ENCODE data around the gene HCFC1. TPM values are rescaled to one million over a fixed set of nuclear protein-coding genes. Genes with fewer than 3 reads are reported as not detected.
A peak's percentile ranks its signal among the peaks of the same experiment; 100 is the strongest.

Gene HCFC1
- total RNA-seq, 1 donor from 2014 or later, result 48.4 TPM

DNA sequence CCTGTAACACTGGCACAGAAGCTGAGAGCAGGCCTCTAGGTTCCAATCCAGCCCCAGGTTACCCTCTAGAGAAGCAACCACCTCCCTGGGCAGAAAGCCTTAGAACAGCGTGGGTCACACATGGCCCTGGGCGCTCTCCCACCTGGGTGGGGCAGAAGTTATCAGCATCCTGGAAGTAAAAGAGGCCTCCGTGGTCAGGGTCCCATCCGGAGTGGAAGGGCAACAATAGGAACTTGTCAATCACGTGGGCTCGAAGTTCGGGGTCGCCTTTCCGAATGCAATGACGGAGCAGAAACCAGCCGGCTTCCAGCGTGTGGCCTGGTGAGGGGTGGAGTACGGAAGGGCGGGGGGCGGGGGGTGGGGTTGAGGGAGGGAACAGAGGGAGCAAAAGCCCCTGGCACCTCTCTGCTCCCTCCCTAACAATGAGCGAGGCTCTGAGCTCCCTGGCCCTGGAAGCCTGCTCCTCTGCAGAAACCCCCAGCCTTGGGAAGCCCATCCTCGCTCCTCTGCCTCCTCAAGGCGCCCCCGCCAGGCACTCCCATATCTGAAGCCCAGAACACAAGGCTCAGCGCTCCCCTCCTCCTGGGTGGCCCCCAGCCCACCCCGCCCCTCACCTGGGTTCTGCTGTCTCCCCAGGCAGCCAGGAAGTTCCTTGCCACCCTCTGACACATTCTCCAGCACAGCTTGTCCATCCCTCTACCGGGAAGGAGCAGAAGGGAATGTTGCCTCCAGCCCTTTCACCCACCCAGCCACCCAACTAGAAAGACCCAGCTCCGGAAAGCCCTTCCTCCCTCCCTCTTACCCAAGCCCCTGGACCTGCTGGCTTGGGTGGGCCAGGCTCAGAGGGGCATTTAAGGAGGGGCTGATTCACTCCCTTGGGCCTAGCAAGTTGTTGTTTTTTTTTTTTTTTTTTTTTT is 30.0 kb downstream of the HCFC1 start:
- Histone ChIP-seq H3K27ac (peak overlapping the region; percentile 18), H3K9me3 (no peaks in the 10 kb centered on the region), H3K4me3 (peak overlapping the region; percentile 27), H3K4me1 (no peaks in the 10 kb centered on the region), H3K27me3 (ENCODE audit: low read depth) (no peaks in the 10 kb centered on the region), H3K36me3 (no peaks in the 10 kb centered on the region)
- ATAC-seq, result no peak
- TF ChIP-seq, protein P1, sequence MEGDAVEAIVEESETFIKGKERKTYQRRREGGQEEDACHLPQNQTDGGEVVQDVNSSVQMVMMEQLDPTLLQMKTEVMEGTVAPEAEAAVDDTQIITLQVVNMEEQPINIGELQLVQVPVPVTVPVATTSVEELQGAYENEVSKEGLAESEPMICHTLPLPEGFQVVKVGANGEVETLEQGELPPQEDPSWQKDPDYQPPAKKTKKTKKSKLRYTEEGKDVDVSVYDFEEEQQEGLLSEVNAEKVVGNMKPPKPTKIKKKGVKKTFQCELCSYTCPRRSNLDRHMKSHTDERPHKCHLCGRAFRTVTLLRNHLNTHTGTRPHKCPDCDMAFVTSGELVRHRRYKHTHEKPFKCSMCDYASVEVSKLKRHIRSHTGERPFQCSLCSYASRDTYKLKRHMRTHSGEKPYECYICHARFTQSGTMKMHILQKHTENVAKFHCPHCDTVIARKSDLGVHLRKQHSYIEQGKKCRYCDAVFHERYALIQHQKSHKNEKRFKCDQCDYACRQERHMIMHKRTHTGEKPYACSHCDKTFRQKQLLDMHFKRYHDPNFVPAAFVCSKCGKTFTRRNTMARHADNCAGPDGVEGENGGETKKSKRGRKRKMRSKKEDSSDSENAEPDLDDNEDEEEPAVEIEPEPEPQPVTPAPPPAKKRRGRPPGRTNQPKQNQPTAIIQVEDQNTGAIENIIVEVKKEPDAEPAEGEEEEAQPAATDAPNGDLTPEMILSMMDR (IDR thresholded peaks at IDR 0.05), result no peak
- no peak for DNase-seq
- intact Hi-C loops (cut with DNase I), result no loop called here

DNA sequence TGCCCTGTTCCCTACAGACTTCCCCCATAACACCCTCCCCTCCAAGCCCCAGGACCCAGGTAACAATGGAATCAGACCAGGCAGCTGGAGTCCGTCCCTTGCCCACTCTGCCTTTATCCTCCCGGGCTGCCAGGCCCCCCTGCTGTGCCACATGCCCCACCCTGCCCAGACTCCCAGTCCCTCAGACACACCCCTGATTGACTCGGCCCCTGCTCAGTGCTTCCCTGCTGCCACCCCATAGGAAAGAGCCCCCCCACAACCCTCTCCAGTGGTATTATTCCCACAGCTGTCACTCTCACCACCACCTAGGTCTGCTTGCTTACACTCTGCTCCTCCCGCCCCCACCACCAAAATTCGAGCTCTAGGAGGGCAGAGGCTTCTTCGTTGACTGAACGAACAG is 32.0 kb downstream of the HCFC1 start:
- Histone ChIP-seq H3K27me3 (ENCODE audit: low read depth) (no peaks in the 10 kb centered on the region), H3K27ac (no peak overlapping the region), H3K9me3 (no peaks in the 10 kb centered on the region), H3K4me3 (no peak overlapping the region), H3K4me1 (no peaks in the 10 kb centered on the region), H3K36me3 (no peaks in the 10 kb centered on the region)
- TF ChIP-seq, protein P1 (IDR thresholded peaks at IDR 0.05), result no peak
- intact Hi-C loops (cut with DNase I), result no loop called here
- ATAC-seq (no peak), DNase-seq (no peak)

DNA sequence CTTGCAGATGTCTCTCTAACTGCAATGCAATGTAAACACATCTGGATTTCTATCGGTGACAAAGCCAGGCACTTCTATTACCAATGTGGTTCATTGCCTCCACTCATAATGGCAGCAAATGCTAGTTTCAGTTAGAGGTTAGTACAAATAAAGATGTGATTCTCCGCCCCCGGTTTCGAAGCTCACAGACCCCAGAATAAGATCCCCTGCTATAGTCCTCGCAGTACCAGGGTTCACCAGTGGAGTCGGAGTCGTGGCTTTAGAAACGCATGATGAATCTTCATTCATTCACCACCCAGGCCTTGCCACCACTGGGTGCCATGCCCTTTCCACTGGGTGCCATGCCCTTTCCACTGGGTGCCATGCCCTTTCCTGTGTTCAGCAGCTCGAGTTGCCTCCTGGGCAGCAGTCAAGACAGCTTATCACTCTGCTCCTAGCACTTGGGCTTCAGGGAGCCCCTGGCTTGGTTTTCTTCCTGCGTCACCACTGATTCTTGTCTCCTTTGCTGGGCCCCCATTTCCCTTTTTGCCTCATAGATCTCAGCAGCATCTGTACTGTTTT is 33.3 kb downstream of the HCFC1 start:
- H3K27me3 ChIP-seq (ENCODE audit: low read depth), result no peaks in the 10 kb centered on the region
- no peak overlapping the region for H3K4me3 ChIP-seq
- intact Hi-C loops (cut with DNase I), result no loop called here
- no peak overlapping the region for H3K27ac ChIP-seq
- TF ChIP-seq, protein P1 (IDR thresholded peaks at IDR 0.05), result no peak
- DNase-seq (no peak), ATAC-seq (no peak)
- no peaks in the 10 kb centered on the region for H3K9me3 ChIP-seq
- peaks cover 9% of the 10 kb centered on the region for H3K4me1 ChIP-seq
- H3K36me3 ChIP-seq, result no peaks in the 10 kb centered on the region

DNA sequence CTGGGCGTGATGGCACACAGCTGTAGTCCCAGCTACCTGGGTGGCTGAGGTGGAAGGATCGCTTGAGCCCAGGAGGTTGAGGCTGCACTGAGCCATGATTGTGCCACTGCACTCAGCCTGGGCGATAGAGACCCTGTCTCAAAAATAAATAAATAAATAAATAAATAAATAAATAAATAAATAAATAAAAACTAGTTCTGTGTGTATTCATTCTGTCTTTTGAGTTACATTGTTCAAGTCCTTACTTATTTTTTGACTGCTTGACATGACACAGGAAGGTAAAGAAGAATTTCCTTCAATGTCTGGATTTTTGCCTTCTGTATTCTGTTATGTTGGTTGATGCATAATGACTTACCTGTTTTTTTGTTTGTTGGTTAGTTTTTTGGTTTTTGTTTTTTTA is 34.6 kb downstream of the HCFC1 start:
- intact Hi-C loops (cut with DNase I), result no loop called here
- Histone ChIP-seq H3K27ac (no peak overlapping the region), H3K4me3 (no peak overlapping the region), H3K4me1 (peaks cover 11% of the 10 kb centered on the region), H3K36me3 (peaks cover 10% of the 10 kb centered on the region), H3K27me3 (ENCODE audit: low read depth) (no peaks in the 10 kb centered on the region), H3K9me3 (no peaks in the 10 kb centered on the region)
- DNase-seq, result no peak
- no peak for ATAC-seq
- TF ChIP-seq, protein P1 (IDR thresholded peaks at IDR 0.05), result no peak

DNA sequence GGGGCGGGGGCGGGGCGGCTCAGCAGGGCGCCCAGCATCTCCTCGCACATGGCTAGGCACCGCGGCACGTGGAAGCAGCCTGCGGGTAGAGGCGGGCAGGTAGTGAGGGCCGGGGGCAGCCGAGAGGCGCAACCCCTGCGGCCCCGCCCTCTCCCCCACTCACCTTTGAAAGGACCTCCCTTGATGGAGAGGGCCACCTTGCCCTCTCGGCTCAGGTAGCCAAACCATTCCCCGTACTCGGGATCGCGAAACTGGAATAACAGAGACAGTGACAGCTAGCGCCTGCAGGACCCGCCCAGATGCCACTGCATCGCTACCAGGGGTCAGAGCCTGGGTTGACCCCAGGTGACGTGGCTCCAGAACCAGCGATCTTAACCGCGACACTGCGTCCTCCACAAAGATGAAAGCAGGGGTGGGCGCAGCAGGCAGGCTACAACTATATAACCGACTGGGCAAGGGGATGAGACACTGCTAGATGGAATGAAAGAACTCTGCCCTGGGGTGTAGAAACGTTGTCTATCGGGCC is 36.2 kb downstream of the HCFC1 start:
- Histone ChIP-seq H3K27ac (no peak overlapping the region), H3K27me3 (ENCODE audit: low read depth) (no peaks in the 10 kb centered on the region), H3K4me1 (peaks cover 11% of the 10 kb centered on the region), H3K4me3 (peak overlapping the region; percentile 71), H3K9me3 (no peaks in the 10 kb centered on the region), H3K36me3 (peaks cover 26% of the 10 kb centered on the region)
- ATAC-seq, result peak; percentile 19 to 31
- DNase-seq, result no peak
- intact Hi-C loops (cut with DNase I), result no loop called here
- TF ChIP-seq, protein P1 (IDR thresholded peaks at IDR 0.05), result no peak

All from lower lobe of right lung (tissue), 2 donors.